ENCODE measurements around the gene G3BP1. TPM values are rescaled to one million over a fixed set of nuclear protein-coding genes. Genes with fewer than 3 reads are reported as not detected.

The G3BP1 gene
- total and polyA plus RNA-seq, 2 of the 13 experiments (the other 11 are each of a cell fraction or from before 2014, with no cell fraction given) = 36.7 to 320 TPM

DNA sequence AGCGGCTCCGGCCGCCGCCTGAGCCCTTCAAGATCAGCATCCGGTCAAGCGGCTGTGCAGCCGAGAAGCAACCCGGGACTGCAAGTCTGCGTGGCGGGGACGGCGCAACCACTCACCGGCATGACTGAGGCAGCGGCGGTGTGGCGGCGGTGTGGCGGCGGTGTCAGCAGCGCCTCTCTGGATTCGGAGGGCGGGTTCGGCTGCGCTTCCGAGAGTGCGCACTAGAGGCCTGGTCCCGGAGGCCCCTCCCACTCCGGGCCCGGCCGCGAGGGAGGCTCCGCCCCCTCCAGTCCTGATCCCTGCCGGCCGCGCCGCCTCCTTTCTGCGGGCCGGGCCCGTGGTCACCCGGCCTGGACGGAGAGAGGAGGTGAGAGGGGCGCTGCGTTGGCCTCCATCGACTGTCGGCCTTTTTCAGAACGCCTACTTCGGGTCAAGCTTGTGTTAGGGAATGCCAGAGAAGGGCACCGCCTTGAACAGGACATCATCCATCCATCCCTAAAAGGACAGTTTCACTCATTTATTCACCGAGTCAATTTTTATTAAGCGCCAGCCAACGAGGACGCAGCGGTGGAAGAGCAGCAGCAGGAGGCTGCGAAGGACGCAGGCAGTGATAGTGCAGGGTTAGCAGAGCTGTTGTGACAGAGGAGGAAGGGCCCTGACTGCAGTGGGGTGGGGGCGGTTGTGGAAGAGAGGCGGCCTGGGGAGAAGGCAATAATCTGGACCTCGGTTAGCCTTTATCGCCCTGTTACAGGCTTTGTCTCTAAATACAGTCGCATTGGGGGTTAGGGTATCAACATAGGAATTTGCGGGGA, 13.1 kb upstream of the G3BP1 start, which contains the start of gene ATOX1 (continued):
- TF ChIP-seq FOXC1 (CRISPR knock-in tag; IDR thresholded peaks at IDR 0.05; ENCODE audit: borderline replicate concordance) (peak; percentile 77), SMAD3 (CRISPR knock-in tag; IDR thresholded peaks at IDR 0.05) (no peak), ZSCAN25 (CRISPR knock-in tag; IDR thresholded peaks at IDR 0.05) (peak; percentile 88), AGO2 (optimal IDR thresholded peaks at IDR 0.05; ENCODE audit: low read depth, low read length) (peak; percentile 55), ZNF224 (CRISPR knock-in tag; IDR thresholded peaks at IDR 0.05) (peak; percentile 75), ZNF510 (CRISPR knock-in tag; IDR thresholded peaks at IDR 0.05; ENCODE audit: low read depth) (peak; percentile 71; the same call in 1 of the 2 replicates), TGIF2 (CRISPR knock-in tag; IDR thresholded peaks at IDR 0.05) (0 out of 2 replicates have a peak, but pooled peaks have one; percentile 28), STAG1 (CRISPR knock-in tag; IDR thresholded peaks at IDR 0.05) (no peak), ZFX (CRISPR knock-in tag; IDR thresholded peaks at IDR 0.05; ENCODE audit: low read depth) (peak; percentile 96), MXD4 (CRISPR knock-in tag; IDR thresholded peaks at IDR 0.05) (0 out of 2 replicates have a peak, but pooled peaks have one; percentile 25), JUNB (CRISPR knock-in tag; IDR thresholded peaks at IDR 0.05; ENCODE audit: borderline replicate concordance) (no peak), CHD2 (IDR thresholded peaks at IDR 0.05; ENCODE audit: low read depth, low read length) (no peak)
- TF ChIP-seq, protein P1, sequence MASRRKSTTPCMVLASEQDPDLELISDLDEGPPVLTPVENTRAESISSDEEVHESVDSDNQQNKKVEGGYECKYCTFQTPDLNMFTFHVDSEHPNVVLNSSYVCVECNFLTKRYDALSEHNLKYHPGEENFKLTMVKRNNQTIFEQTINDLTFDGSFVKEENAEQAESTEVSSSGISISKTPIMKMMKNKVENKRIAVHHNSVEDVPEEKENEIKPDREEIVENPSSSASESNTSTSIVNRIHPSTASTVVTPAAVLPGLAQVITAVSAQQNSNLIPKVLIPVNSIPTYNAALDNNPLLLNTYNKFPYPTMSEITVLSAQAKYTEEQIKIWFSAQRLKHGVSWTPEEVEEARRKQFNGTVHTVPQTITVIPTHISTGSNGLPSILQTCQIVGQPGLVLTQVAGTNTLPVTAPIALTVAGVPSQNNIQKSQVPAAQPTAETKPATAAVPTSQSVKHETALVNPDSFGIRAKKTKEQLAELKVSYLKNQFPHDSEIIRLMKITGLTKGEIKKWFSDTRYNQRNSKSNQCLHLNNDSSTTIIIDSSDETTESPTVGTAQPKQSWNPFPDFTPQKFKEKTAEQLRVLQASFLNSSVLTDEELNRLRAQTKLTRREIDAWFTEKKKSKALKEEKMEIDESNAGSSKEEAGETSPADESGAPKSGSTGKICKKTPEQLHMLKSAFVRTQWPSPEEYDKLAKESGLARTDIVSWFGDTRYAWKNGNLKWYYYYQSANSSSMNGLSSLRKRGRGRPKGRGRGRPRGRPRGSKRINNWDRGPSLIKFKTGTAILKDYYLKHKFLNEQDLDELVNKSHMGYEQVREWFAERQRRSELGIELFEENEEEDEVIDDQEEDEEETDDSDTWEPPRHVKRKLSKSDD (CRISPR knock-in tag; IDR thresholded peaks at IDR 0.05; ENCODE audit: low read depth) = peak; percentile 66; the same call in 1 of the 2 replicates
- TF ChIP-seq, protein P2, sequence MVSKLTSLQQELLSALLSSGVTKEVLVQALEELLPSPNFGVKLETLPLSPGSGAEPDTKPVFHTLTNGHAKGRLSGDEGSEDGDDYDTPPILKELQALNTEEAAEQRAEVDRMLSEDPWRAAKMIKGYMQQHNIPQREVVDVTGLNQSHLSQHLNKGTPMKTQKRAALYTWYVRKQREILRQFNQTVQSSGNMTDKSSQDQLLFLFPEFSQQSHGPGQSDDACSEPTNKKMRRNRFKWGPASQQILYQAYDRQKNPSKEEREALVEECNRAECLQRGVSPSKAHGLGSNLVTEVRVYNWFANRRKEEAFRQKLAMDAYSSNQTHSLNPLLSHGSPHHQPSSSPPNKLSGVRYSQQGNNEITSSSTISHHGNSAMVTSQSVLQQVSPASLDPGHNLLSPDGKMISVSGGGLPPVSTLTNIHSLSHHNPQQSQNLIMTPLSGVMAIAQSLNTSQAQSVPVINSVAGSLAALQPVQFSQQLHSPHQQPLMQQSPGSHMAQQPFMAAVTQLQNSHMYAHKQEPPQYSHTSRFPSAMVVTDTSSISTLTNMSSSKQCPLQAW (CRISPR knock-in tag; IDR thresholded peaks at IDR 0.05) = peak; percentile 82
- TF ChIP-seq, protein P3, sequence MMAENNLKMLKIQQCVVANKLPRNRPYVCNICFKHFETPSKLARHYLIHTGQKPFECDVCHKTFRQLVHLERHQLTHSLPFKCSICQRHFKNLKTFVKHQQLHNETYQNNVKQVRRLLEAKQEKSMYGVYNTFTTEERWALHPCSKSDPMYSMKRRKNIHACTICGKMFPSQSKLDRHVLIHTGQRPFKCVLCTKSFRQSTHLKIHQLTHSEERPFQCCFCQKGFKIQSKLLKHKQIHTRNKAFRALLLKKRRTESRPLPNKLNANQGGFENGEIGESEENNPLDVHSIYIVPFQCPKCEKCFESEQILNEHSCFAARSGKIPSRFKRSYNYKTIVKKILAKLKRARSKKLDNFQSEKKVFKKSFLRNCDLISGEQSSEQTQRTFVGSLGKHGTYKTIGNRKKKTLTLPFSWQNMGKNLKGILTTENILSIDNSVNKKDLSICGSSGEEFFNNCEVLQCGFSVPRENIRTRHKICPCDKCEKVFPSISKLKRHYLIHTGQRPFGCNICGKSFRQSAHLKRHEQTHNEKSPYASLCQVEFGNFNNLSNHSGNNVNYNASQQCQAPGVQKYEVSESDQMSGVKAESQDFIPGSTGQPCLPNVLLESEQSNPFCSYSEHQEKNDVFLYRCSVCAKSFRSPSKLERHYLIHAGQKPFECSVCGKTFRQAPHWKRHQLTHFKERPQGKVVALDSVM (CRISPR knock-in tag; IDR thresholded peaks at IDR 0.05) = peak; percentile 87
- TF ChIP-seq, protein P4, sequence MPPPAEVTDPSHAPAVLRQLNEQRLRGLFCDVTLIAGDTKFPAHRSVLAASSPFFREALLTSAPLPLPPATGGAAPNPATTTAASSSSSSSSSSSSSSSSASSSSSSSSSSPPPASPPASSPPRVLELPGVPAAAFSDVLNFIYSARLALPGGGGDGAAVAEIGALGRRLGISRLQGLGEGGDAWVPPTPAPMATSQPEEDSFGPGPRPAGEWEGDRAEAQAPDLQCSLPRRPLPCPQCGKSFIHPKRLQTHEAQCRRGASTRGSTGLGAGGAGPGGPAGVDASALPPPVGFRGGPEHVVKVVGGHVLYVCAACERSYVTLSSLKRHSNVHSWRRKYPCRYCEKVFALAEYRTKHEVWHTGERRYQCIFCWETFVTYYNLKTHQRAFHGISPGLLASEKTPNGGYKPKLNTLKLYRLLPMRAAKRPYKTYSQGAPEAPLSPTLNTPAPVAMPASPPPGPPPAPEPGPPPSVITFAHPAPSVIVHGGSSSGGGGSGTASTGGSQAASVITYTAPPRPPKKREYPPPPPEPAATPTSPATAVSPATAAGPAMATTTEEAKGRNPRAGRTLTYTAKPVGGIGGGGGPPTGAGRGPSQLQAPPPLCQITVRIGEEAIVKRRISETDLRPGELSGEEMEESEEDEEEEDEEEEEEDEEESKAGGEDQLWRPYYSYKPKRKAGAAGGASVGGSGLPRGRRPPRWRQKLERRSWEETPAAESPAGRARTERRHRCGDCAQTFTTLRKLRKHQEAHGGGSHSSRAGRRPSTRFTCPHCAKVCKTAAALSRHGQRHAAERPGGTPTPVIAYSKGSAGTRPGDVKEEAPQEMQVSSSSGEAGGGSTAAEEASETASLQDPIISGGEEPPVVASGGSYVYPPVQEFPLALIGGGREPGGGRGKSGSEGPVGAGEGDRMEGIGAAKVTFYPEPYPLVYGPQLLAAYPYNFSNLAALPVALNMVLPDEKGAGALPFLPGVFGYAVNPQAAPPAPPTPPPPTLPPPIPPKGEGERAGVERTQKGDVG (CRISPR knock-in tag; IDR thresholded peaks at IDR 0.05; ENCODE audit: borderline replicate concordance) = no peak
- TF ChIP-seq, protein P5, sequence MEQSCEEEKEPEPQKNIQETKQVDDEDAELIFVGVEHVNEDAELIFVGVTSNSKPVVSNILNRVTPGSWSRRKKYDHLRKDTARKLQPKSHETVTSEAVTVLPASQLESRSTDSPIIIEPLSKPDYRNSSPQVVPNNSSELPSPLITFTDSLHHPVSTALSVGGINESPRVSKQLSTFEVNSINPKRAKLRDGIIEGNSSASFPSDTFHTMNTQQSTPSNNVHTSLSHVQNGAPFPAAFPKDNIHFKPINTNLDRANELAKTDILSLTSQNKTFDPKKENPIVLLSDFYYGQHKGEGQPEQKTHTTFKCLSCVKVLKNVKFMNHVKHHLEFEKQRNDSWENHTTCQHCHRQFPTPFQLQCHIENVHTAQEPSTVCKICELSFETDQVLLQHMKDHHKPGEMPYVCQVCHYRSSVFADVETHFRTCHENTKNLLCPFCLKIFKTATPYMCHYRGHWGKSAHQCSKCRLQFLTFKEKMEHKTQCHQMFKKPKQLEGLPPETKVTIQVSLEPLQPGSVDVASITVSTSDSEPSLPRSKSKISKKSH (CRISPR knock-in tag; IDR thresholded peaks at IDR 0.05; ENCODE audit: borderline replicate concordance) = peak; percentile 89

All from HepG2 (cell line).